Ovary (tissue), 9 donors: ENCODE data around the gene USP10. TPM values are rescaled to one million over a fixed set of nuclear protein-coding genes. Genes with fewer than 3 reads are reported as not detected.
"Not testable (repeated sequence)": the region's sequence is repeated elsewhere in the genome, so short reads cannot be mapped to it uniquely, and the experiment has no call there.

ENCODE experiments used
- DNase-seq, 5 donors: peaks; one replicate each; pipeline ENCODE4 v3.0.0-alpha.2; 2019 to 2020
- H3K27ac ChIP-seq, 2 donors: fragments of 200-600 bp; one replicate each; pipeline versions ENCODE4 v1.5.1 to v1.8.0; 2019 to 2022
- H3K27me3 ChIP-seq: fragments of 200-600 bp; one replicate; pipeline ENCODE4 v1.8.0; 2022
- H3K36me3 ChIP-seq: fragments of 200-600 bp; sonication (generic); one replicate; pipeline ENCODE4 v1.5.1; 2019
- H3K4me1 ChIP-seq: one replicate; pipeline ENCODE4 v1.8.1; 2013; ENCODE audit warnings: mild to moderate bottlenecking, moderate library complexity; ENCODE audit not compliant: insufficient read depth
- H3K4me3 ChIP-seq: fragments of 200-600 bp; sonication (generic); one replicate; pipeline ENCODE4 v1.5.1; 2017
- H3K9me3 ChIP-seq, 2 donors: fragments of 200-600 bp in 1 of 2; sonication (generic) in 1 of 2; one replicate each; pipeline versions ENCODE4 v1.5.1 to v1.8.1; 2013 to 2019; ENCODE audit warnings: mild to moderate bottlenecking in 1 of 2, moderate library complexity in 1 of 2
- EP300 ChIP-seq: sonication (generic); formaldehyde crosslinking; IDR thresholded peaks from one replicate; pipeline ENCODE4 v1.6.1; 2017; ENCODE audit warnings: antibody characterized with exemption
- POLR2A ChIP-seq: fragments of 450-650 bp; IDR thresholded peaks from one replicate; pipeline ENCODE4 v1.6.1; 2017; ENCODE audit warnings: antibody characterized with exemption, mild to moderate bottlenecking, moderate library complexity
- WGBS, 3 donors: extraction: QIAGEN DNeasy Blood & Tissue Kit in 1 of 3; methylation state at CpG; one replicate each; pipeline versions ENCODE4 v1.1.5 to v1.1.7; 2013 to 2017; 5-methylcytosine and 5-hydroxymethylcytosine counted together
- intact Hi-C, 4 donors: fragments of 100-400 bp; cut with DNase I; formaldehyde crosslinking; loops; one replicate each; pipeline versions ENCODE4 v1.11.0 to v1.15.1; 2022 to 2023
- polyA plus RNA-seq, 2 donors: library from polyadenylated mRNA; stranded (reverse); fragments of 200-250 nt in 1 of 2; fragments of 350-450 nt in 1 of 2; fragmentation: Illumina TruSeq in 1 of 2; extraction: RNeasy Lipid Tissue Mini Kit (QIAGEN cat#74804) in 1 of 2; gene quantifications; one replicate each; pipeline ENCODE4 v1.2.3, GENCODE V29; 2013 to 2014
- total RNA-seq, 7 donors: library from RNA; depleted of rRNA in 2 of 7; stranded (reverse); fragments of >200 nt in 2 of 7; fragmentation: NEBNext Ultra II Directional in 3 of 7; extraction: Animal tissue kit (Norgen Biotek cat#: 25700) in 3 of 7; gene quantifications; one replicate each; pipeline versions ENCODE4 v1.1.0 to v1.2.4, GENCODE V29; 2016 to 2023
- TF ChIP-seq, protein P1 (sequence below), 3 donors: fragments of 450-650 bp in 2 of 3; fragments of 200-600 bp in 1 of 3; IDR thresholded peaks; one replicate each; pipeline versions ENCODE4 v1.5.1 to v1.8.0; 2016 to 2022; ENCODE audit warnings: antibody characterized with exemption in 3 of 3, mild to moderate bottlenecking in 1 of 3
- donor health status: DM: no; HTN: no; CAD: no; lungs with moderate emphysema.
- donor health status: DM: no; HTN: no; CAD: no.
- donor health status: Bipolar disorder and iron deficiency.
- donor health status: DM: yes; HTN: yes; CAD: no.
- donor health status: DM: no; HTN: no; CAD: no.
- donor health status: DM: yes; HTN: yes; CAD: no.

The USP10 gene
- total and polyA plus RNA-seq, 9 donors = 24.6 to 98.8 (median 71.4) TPM

DNA sequence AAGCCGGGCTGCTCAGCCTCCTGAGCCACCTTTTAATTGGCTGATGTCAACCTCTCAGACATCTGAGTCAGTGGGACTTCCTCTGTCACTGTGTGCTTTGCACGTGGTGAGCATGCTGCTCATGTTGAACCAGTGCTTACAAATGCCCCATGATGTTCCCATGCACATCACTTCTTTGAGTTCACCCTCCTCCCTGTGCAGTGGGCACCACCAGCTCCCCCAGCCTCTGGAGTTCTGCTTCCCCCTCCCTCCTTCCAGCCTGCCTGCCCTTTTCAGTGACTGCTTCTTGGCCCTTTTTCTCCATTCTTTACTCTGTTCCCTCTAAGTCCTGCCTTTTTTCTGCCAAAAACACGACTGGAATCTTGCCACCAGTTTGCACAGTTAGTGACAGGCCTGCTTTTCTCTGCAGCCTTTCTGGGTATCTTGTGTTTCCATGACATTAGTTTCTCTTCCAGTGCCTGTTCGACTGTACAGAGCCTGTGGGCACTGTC lies 41.6 kb downstream of the USP10 start:
- no peak overlapping the region for H3K4me3 ChIP-seq
- no peaks in the 10 kb centered on the region for H3K27me3 ChIP-seq
- intact Hi-C loops = loop anchor here in 1 of 4 donors (5.0 kb wide), 1 partner anchor 229 kb away; no protein-coding TSS in a partner anchor
- no peak for TF ChIP-seq EP300
- TF ChIP-seq, protein P1, sequence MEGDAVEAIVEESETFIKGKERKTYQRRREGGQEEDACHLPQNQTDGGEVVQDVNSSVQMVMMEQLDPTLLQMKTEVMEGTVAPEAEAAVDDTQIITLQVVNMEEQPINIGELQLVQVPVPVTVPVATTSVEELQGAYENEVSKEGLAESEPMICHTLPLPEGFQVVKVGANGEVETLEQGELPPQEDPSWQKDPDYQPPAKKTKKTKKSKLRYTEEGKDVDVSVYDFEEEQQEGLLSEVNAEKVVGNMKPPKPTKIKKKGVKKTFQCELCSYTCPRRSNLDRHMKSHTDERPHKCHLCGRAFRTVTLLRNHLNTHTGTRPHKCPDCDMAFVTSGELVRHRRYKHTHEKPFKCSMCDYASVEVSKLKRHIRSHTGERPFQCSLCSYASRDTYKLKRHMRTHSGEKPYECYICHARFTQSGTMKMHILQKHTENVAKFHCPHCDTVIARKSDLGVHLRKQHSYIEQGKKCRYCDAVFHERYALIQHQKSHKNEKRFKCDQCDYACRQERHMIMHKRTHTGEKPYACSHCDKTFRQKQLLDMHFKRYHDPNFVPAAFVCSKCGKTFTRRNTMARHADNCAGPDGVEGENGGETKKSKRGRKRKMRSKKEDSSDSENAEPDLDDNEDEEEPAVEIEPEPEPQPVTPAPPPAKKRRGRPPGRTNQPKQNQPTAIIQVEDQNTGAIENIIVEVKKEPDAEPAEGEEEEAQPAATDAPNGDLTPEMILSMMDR (IDR thresholded peaks at IDR 0.05) = no peak
- TF ChIP-seq POLR2A = no peak
- no peaks in the 10 kb centered on the region for H3K36me3 ChIP-seq
- no peaks in the 10 kb centered on the region for H3K9me3 ChIP-seq
- DNase-seq = no peak
- 43 to 60% (median 57%) methylated on average over 4 of the region's 4 CpGs for WGBS, 3 donors
- H3K27ac ChIP-seq = no peak overlapping the region
- peaks cover 8% of the 10 kb centered on the region for H3K4me1 ChIP-seq

DNA sequence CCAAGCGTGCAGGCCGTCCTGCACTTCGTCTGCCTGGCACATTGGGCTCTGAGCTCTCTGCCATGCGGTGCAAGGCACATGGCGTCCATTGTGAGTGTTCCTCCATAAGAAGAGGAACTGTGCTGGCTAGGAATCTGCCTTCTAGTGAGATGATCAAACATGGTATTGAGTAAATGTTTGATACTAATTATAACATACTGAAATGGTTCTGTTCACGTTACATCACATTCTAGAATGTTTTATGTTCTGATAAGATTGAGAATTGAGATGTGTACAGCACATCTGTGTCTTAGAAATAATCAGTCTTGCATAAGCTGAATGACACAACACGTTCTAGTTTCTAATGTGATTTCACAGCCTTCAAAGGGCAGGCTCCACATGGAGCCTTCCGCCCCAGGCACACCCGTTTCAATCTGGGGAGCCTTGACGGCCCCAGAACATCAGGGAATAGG lies 42.9 kb downstream of the USP10 start:
- intact Hi-C loops = loop anchor here in 1 of 4 donors (5.0 kb wide), 1 partner anchor 230 kb away; no protein-coding TSS in a partner anchor
- Histone ChIP-seq H3K27me3 (no peaks in the 10 kb centered on the region), H3K4me3 (no peak overlapping the region), H3K9me3 (no peaks in the 10 kb centered on the region), H3K4me1 (peaks cover 7% of the 10 kb centered on the region), H3K27ac (no peak overlapping the region), H3K36me3 (no peaks in the 10 kb centered on the region)
- TF ChIP-seq POLR2A (no peak), EP300 (no peak)
- TF ChIP-seq, protein P1 (IDR thresholded peaks at IDR 0.05) = no peak
- DNase-seq = no peak
- WGBS, 3 donors = 87 to 93% (median 91%) methylated on average over 10 of the region's 10 CpGs

DNA sequence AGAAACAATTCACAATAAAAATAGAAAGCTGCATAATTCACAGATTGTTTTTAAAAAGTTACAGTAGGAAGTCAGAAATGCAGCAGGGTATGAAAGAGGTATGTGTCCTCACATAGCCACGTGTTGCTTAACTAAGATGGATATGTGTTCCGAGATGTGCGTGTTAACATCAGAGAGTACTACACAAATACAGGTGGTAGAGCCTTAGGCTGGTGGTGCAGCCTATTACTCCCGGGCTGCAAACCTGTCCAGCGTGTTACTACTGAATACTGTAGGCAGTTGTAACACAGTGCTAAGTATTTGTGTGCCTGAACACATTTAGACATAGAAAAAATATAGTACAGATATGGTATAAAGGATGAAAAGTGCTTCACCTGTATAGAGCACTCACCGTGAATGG lies 46.4 kb downstream of the USP10 start:
- Histone ChIP-seq H3K27ac (no peak overlapping the region), H3K9me3 (no peaks in the 10 kb centered on the region), H3K4me3 (no peak overlapping the region), H3K36me3 (no peaks in the 10 kb centered on the region), H3K27me3 (no peaks in the 10 kb centered on the region), H3K4me1 (peaks cover 13% of the 10 kb centered on the region)
- WGBS, 3 donors = 37 to 73% (median 56%) methylated on average over 6 of the region's 6 CpGs
- TF ChIP-seq, protein P1 (IDR thresholded peaks at IDR 0.05) = no peak
- no peak for TF ChIP-seq POLR2A
- no peak for TF ChIP-seq EP300
- intact Hi-C loops = no loop called here
- DNase-seq = no peak

DNA sequence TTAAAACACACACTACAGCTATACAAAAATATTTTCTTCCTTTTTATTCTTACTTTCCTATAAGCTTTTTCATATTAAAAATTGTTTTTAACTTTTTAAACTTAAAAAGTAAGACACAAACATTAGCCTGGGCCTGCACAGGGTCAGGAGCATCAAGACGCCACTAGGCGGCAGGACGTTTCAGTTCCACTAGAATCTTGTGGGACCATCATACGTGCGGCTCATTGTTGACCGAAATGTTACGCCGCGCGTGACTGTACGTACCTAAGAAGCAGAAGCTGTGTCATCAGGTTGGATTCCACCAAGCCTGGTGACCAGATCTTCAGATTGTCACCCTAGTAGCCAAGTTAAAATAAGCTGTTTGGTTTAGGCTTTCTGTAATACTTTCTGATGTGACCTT lies 47.1 kb downstream of the USP10 start:
- peaks cover 15% of the 10 kb centered on the region for H3K4me1 ChIP-seq

DNA sequence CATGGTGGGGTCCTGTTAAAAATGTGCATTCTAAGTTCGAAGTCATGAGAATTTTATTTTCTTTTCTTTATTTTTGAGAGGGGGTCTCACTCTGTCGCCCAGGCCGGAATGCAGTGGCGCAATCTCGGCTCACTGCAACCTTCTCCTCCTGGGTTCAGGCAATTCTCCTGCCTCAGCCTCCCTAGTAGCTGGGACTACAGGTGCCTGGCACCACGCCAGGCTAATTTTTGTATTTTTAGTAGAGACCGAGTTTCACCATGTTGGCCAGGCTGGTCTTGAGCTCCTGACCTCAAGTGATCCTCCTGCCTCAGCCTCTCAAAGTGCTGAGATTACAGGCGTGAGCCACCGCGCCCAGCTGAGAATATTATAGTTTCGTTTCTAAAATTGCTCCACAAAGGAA lies 48.4 kb downstream of the USP10 start:
- intact Hi-C loops, H3K27ac ChIP-seq, H3K9me3 ChIP-seq, H3K27me3 ChIP-seq, DNase-seq, H3K36me3 ChIP-seq, H3K4me3 ChIP-seq: not testable (repeated sequence)
- H3K4me1 ChIP-seq = peaks cover 15% of the 10 kb centered on the region
- 91 to 92% (median 92%) methylated on average over 11 of the region's 11 CpGs for WGBS, 3 donors

More for the DNA sequence above, 47.1 kb downstream of the USP10 start:
- Histone ChIP-seq H3K27ac (no peak overlapping the region), H3K4me3 (no peak overlapping the region), H3K9me3 (no peaks in the 10 kb centered on the region), H3K27me3 (no peaks in the 10 kb centered on the region), H3K36me3 (no peaks in the 10 kb centered on the region)
- TF ChIP-seq, protein P1 (IDR thresholded peaks at IDR 0.05) = no peak
- TF ChIP-seq POLR2A (no peak), EP300 (no peak)
- no peak for DNase-seq
- intact Hi-C loops = no loop called here
- 94 to 95% (median 95%) methylated on average over 11 of the region's 11 CpGs for WGBS, 3 donors
